IMR-90 (cell line): Measurements from ENCODE around the gene TTF1. TPM values are rescaled to one million over a fixed set of nuclear protein-coding genes. Genes with fewer than 3 reads are reported as not detected.

Source experiments
- ATAC-seq: fragments of 200-7000 bp; cut with Tn5 transposase; 2 replicates; pipeline ENCODE4 v1.9.1; 2020; ENCODE audit warnings: low read depth, mild to moderate bottlenecking, moderate library complexity
- BruUV-seq: library from RNA; stranded (reverse); fragments of 400-500 nt; replicated peaks from 2 replicates; lab custom pipeline; 2021; lab: Mats Ljungman, UMichigan
- CTCF ChIA-PET: fragments of 300-600 bp; formaldehyde crosslinking; extraction: SDS; loops from one replicate; lab custom pipeline; 2021; ENCODE audit warnings: antibody characterized with exemption; lab: Yijun Ruan, JAX
- POLR2A ChIA-PET: fragments of 300-600 bp; sonication (Branson Sonifier 250); formaldehyde crosslinking; loops from one replicate; lab custom pipeline; 2022; ENCODE audit warnings: antibody characterized with exemption; ENCODE audit not compliant: unreplicated experiment; lab: Charles Lee
- DNase-seq: peaks from one replicate; pipeline ENCODE4 v3.0.0; 2013
- H2AFZ ChIP-seq: replicated peaks from 2 replicates; pipeline ENCODE3; 2013; ENCODE audit warnings: low read length, mild to moderate bottlenecking; ENCODE audit not compliant: poor library complexity
- H2AK5ac ChIP-seq: 2 replicates; pipeline ENCODE4 v1.6.1; 2013; ENCODE audit warnings: low read depth, low read length, inconsistent platforms
- H2AK9ac ChIP-seq: replicated peaks from 2 replicates; pipeline ENCODE3; 2013; ENCODE audit warnings: mild to moderate bottlenecking, low read depth, low read length, moderate library complexity; ENCODE audit not compliant: poor library complexity
- H2BK120ac ChIP-seq: 2 replicates; pipeline ENCODE4 v1.6.1; 2013; ENCODE audit warnings: low read depth, low read length, inconsistent platforms
- H2BK15ac ChIP-seq: 3 replicates; pipeline ENCODE4 v1.6.1; 2013; ENCODE audit warnings: low read depth, low read length, inconsistent platforms
- H2BK20ac ChIP-seq: 2 replicates; pipeline ENCODE4 v1.6.1; 2013; ENCODE audit warnings: low read depth, mild to moderate bottlenecking, inconsistent platforms, low read length, moderate library complexity
- H2BK5ac ChIP-seq: 2 replicates; pipeline ENCODE4 v1.6.1; 2013; ENCODE audit warnings: mild to moderate bottlenecking, low read depth, low read length, inconsistent platforms; ENCODE audit not compliant: poor library complexity, severe bottlenecking
- H3K14ac ChIP-seq: replicated peaks from 2 replicates; pipeline ENCODE4 v1.6.1; 2013; ENCODE audit warnings: low read depth, low read length, inconsistent platforms
- H3K18ac ChIP-seq: 2 replicates; pipeline ENCODE4 v1.6.1; 2013; ENCODE audit warnings: low read depth, low read length, control low read depth
- H3K23ac ChIP-seq: 2 replicates; pipeline ENCODE4 v1.6.1; 2013; ENCODE audit warnings: low read depth, low read length, inconsistent platforms
- H3K27ac ChIP-seq: 2 replicates; pipeline ENCODE4 v1.5.1; 2013; ENCODE audit warnings: mild to moderate bottlenecking, control low read depth, low read length; ENCODE audit not compliant: insufficient read depth
- H3K27me3 ChIP-seq: 2 replicates; pipeline ENCODE4 v1.6.1; 2013; ENCODE audit warnings: low read length; ENCODE audit not compliant: control insufficient read depth, insufficient read depth
- H3K36me3 ChIP-seq: 2 replicates; pipeline ENCODE4 v1.6.1; 2013; ENCODE audit warnings: low read length, mixed read lengths; ENCODE audit not compliant: control insufficient read depth, insufficient read depth
- H3K4ac ChIP-seq: 2 replicates; pipeline ENCODE4 v1.6.1; 2013; ENCODE audit warnings: low read depth, low read length, inconsistent platforms
- H3K4me1 ChIP-seq: 2 replicates; pipeline ENCODE4 v1.6.1; 2013; ENCODE audit warnings: low read length, mixed read lengths; ENCODE audit not compliant: control insufficient read depth, insufficient read depth
- H3K4me2 ChIP-seq: 2 replicates; pipeline ENCODE4 v1.6.1; 2013; ENCODE audit warnings: low read depth, mild to moderate bottlenecking, control low read depth, low read length, moderate library complexity
- H3K4me3 ChIP-seq: 2 replicates; pipeline ENCODE4 v1.5.1; 2013; ENCODE audit warnings: low read depth, mild to moderate bottlenecking, control low read depth, low read length, moderate library complexity; ENCODE audit not compliant: insufficient read depth
- H3K56ac ChIP-seq: 2 replicates; pipeline ENCODE4 v1.6.1; 2013; ENCODE audit warnings: low read length, inconsistent platforms; ENCODE audit not compliant: insufficient read depth; ENCODE audit errors: extremely low read depth
- H3K79me1 ChIP-seq, 2 experiments: 2 replicates each; pipeline ENCODE4 v1.6.1; 2013; ENCODE audit warnings: low read length in 2 of 2, inconsistent platforms in 1 of 2, low read depth in 1 of 2
- H3K9ac ChIP-seq: 2 replicates; pipeline ENCODE4 v1.6.1; 2013; ENCODE audit warnings: low read depth, low read length, control low read depth
- H3K9me1 ChIP-seq: 2 replicates; pipeline ENCODE4 v1.6.1; 2013; ENCODE audit warnings: low read length, inconsistent platforms; ENCODE audit not compliant: insufficient read depth
- H3K9me3 ChIP-seq: 2 replicates; pipeline ENCODE4 v1.6.1; 2013; ENCODE audit warnings: low read length; ENCODE audit not compliant: control insufficient read depth, insufficient read depth
- H4K20me1 ChIP-seq: 2 replicates; pipeline ENCODE4 v1.6.1; 2013; ENCODE audit warnings: low read length, inconsistent platforms; ENCODE audit not compliant: insufficient read depth
- H4K5ac ChIP-seq: 2 replicates; pipeline ENCODE4 v1.6.1; 2013; ENCODE audit warnings: mild to moderate bottlenecking, low read depth, low read length, control low read depth
- H4K8ac ChIP-seq, 2 experiments: 2 replicates each; pipeline ENCODE4 v1.6.1; 2013; ENCODE audit warnings: low read depth in 2 of 2, low read length in 2 of 2, control low read depth in 1 of 2, inconsistent platforms in 1 of 2
- H4K91ac ChIP-seq: 2 replicates; pipeline ENCODE4 v1.6.1; 2013; ENCODE audit warnings: low read depth, low read length, inconsistent platforms; ENCODE audit not compliant: insufficient read depth
- CTCF ChIP-seq: conservative IDR thresholded peaks from 2 replicates; pipeline ENCODE4 v1.5.1; 2012; ENCODE audit warnings: mild to moderate bottlenecking, low read depth, low read length, improper control_type of control experiment
- ELK1 ChIP-seq: fragments of 150-350 bp; IDR thresholded peaks from 2 replicates; pipeline ENCODE4 v1.6.1; 2016; ENCODE audit warnings: low read depth, mild to moderate bottlenecking, low read length, moderate library complexity, borderline replicate concordance
- FOS ChIP-seq: fragments of 150-350 bp; IDR thresholded peaks from 2 replicates; pipeline ENCODE4 v1.6.1; 2016; ENCODE audit warnings: low read depth, low read length
- MAFK ChIP-seq: IDR thresholded peaks from 2 replicates; pipeline ENCODE4 v1.6.1; 2012; ENCODE audit warnings: low read depth, low read length, improper control_type of control experiment
- MAZ ChIP-seq: IDR thresholded peaks from 2 replicates; pipeline ENCODE4 v1.6.1; 2012; ENCODE audit warnings: low read depth, mild to moderate bottlenecking, low read length, improper control_type of control experiment, moderate library complexity, borderline replicate concordance
- WGBS, 2 experiments: methylation state at CpG; one replicate each; pipeline versions ENCODE4 v1.1.5 to v1.1.7; 2013; ENCODE audit warnings: missing lambda C conversion rate in 2 of 2; ENCODE audit not compliant: insufficient read length in 1 of 2; ENCODE audit errors: extremely low coverage in 2 of 2; 5-methylcytosine and 5-hydroxymethylcytosine counted together
- dilution Hi-C: fragments of 300-500 bp; cut with HindIII; formaldehyde crosslinking; loops from one replicate; pipeline ENCODE4 v1.14.3; 2018; ENCODE audit warnings: low sequenced_read_pairs; ENCODE audit not compliant: unreplicated experiment
- in situ Hi-C: fragments of 300-500 bp; cut with MboI; formaldehyde crosslinking; loops from 3 replicates; pipeline ENCODE4 v1.14.3; 2019; ENCODE audit warnings: low sequenced_read_pairs, inconsistent platforms, mixed read lengths
- intact Hi-C: fragments of 100-400 bp; cut with micrococcal nuclease; formaldehyde crosslinking; loops from 2 replicates; pipeline ENCODE4 v1.10.0; 2022
- polyA plus RNA-seq, 3 experiments: library from polyadenylated mRNA; depleted of rRNA; stranded (reverse); fragments of >200 nt; gene quantifications; 2 replicates each; pipeline ENCODE4 v1.2.3, GENCODE V29; 2012; ENCODE audit warnings: low replicate concordance in 1 of 3
- total RNA-seq: library from RNA; depleted of rRNA; stranded (reverse); fragments of >200 nt; gene quantifications from 2 replicates; pipeline ENCODE4 v1.2.3, GENCODE V29; 2012

Gene TTF1
- total and polyA plus RNA-seq, 2 of the 4 experiments (the other 2 are of a cell fraction), result 6.5 to 12.0 TPM

DNA sequence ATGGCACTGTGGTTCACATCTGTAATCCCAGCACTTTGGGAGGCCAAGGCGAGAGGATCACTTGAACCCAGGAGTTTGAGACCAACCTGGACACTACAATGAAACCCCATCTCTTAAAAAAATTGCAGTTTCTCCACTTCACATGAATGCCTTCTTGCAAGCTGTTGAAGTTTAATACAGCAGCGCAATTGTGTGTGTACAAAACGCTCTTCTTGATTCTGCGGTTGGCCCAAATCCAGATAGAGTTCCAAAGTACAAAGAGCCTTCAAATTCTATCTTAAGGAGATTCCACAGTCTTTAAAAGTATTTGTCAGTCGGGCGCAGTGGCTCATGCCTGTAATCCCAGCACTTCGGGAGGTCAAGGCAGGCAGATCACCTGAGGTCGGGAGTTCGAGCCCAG, 42.6 kb downstream of the TTF1 start:
- no peak overlapping the region for H4K91ac ChIP-seq
- H3K9ac ChIP-seq, result no peak overlapping the region
- H2AK9ac ChIP-seq, result no peak overlapping the region
- no TSS peak for BruUV-seq
- no peaks in the 10 kb centered on the region for H3K9me1 ChIP-seq
- H3K27me3 ChIP-seq, result 0 out of 2 replicates have a peak, but pooled peaks cover 3% of the 10 kb centered on the region
- H2BK15ac ChIP-seq, result no peak overlapping the region
- H3K4ac ChIP-seq, result no peak overlapping the region
- no peaks in the 10 kb centered on the region for H3K4me1 ChIP-seq
- H3K79me1 ChIP-seq, result no peaks in the 10 kb centered on the region
- H3K4me2 ChIP-seq, result no peak overlapping the region
- no peaks in the 10 kb centered on the region for H3K9me3 ChIP-seq
- no peak overlapping the region for H3K27ac ChIP-seq
- dilution Hi-C loops, result no loop called here
- ATAC-seq (no peak), DNase-seq (no peak)
- H4K20me1 ChIP-seq, result no peaks in the 10 kb centered on the region
- TF ChIP-seq ELK1 (no peak), MAFK (no peak), MAZ (no peak), FOS (no peak), CTCF (no peak)
- H2BK5ac ChIP-seq, result no peak overlapping the region
- H3K56ac ChIP-seq, result no peak overlapping the region
- no peak overlapping the region for H2AK5ac ChIP-seq
- H2BK120ac ChIP-seq, result no peak overlapping the region
- 93% methylated on average over 3 of the region's 9 CpGs; no CpG with 5 or more reads in 1 of the 2 experiments for WGBS, 2 experiments
- no peak overlapping the region for H3K18ac ChIP-seq
- H2AFZ ChIP-seq, result no peak overlapping the region
- intact Hi-C loops, result no loop called here
- H3K36me3 ChIP-seq, result no peaks in the 10 kb centered on the region
- no peak overlapping the region for H3K4me3 ChIP-seq
- ChIA-PET CTCF (no interaction called here), POLR2A (no interaction called here)
- no peak overlapping the region for H3K23ac ChIP-seq
- in situ Hi-C loops, result no loop called here
- no peak overlapping the region for H4K8ac ChIP-seq
- H2BK20ac ChIP-seq, result no peak overlapping the region
- no peak overlapping the region for H3K14ac ChIP-seq
- no peak overlapping the region for H4K5ac ChIP-seq
